KMS-11 (cell line): ENCODE results near the gene ITPR1.

Experiments used
- H2AFZ ChIP-seq: fragments of 200-600 bp; sonication (generic); 2 replicates; pipeline ENCODE4 v1.6.1; 2016; ENCODE audit warnings: antibody characterized with exemption, mixed run types, low read depth
- H3K27ac ChIP-seq: fragments of 200-600 bp; sonication (generic); 2 replicates; pipeline ENCODE4 v1.6.1; 2016; ENCODE audit warnings: mild to moderate bottlenecking, mixed run types
- H3K27me3 ChIP-seq: fragments of 200-600 bp; sonication (generic); 2 replicates; pipeline ENCODE4 v1.6.1; 2017; ENCODE audit warnings: mild to moderate bottlenecking, low read depth, mixed run types, moderate library complexity; ENCODE audit not compliant: insufficient read depth
- H3K36me3 ChIP-seq: fragments of 200-600 bp; sonication (generic); 2 replicates; pipeline ENCODE4 v1.6.1; 2017; ENCODE audit warnings: mild to moderate bottlenecking, mixed run types; ENCODE audit not compliant: insufficient read depth
- H3K4me1 ChIP-seq: fragments of 200-600 bp; sonication (generic); 2 replicates; pipeline ENCODE4 v1.6.1; 2016; ENCODE audit warnings: mild to moderate bottlenecking, low read depth, mixed run types; ENCODE audit not compliant: poor library complexity, severe bottlenecking
- H3K4me2 ChIP-seq: fragments of 200-600 bp; sonication (generic); 2 replicates; pipeline ENCODE4 v1.7.0; 2016; ENCODE audit warnings: mild to moderate bottlenecking, mixed run types
- H3K4me3 ChIP-seq: fragments of 200-600 bp; sonication (generic); IDR thresholded peaks from 2 replicates; pipeline ENCODE4 v1.6.1; 2017; ENCODE audit warnings: low read depth, low read length, mixed read lengths; ENCODE audit not compliant: insufficient read depth
- H3K79me2 ChIP-seq: fragments of 200-600 bp; sonication (generic); 2 replicates; pipeline ENCODE4 v1.6.1; 2016; ENCODE audit warnings: low read depth, mixed run types; ENCODE audit not compliant: insufficient read depth
- H3K9ac ChIP-seq: fragments of 200-600 bp; sonication (generic); 2 replicates; pipeline ENCODE4 v1.6.1; 2016; ENCODE audit warnings: mild to moderate bottlenecking, mixed run types
- H4K20me1 ChIP-seq: fragments of 200-600 bp; sonication (generic); 2 replicates; pipeline ENCODE4 v1.6.1; 2016; ENCODE audit warnings: mild to moderate bottlenecking, mixed run types; ENCODE audit not compliant: insufficient read depth
- CTCF ChIP-seq: fragments of 200-600 bp; sonication (generic); conservative IDR thresholded peaks from 2 replicates; pipeline ENCODE4 v1.6.1; 2017; ENCODE audit warnings: low read depth, mild to moderate bottlenecking, antibody characterized with exemption, low read length, moderate library complexity, mixed read lengths

Gene ITPR1

GRCh38 chr3:4660936-4661335, 167.8 kb downstream of the ITPR1 start:
- no peak overlapping the region for H3K9ac ChIP-seq
- H4K20me1 ChIP-seq: no peaks in the 10 kb centered on the region
- no peak overlapping the region for H3K27ac ChIP-seq
- no peak overlapping the region for H2AFZ ChIP-seq
- H3K4me1 ChIP-seq: no peaks in the 10 kb centered on the region
- H3K79me2 ChIP-seq: no peaks in the 10 kb centered on the region
- H3K36me3 ChIP-seq: no peaks in the 10 kb centered on the region
- H3K4me2 ChIP-seq: no peak overlapping the region
- TF ChIP-seq CTCF: no peak
- H3K4me3 ChIP-seq: no peak overlapping the region
- no peaks in the 10 kb centered on the region for H3K27me3 ChIP-seq

GRCh38 chr3:4664412-4664811, 171.3 kb downstream of the ITPR1 start:
- Histone ChIP-seq H3K4me3 (no peak overlapping the region), H4K20me1 (no peaks in the 10 kb centered on the region), H3K27me3 (no peaks in the 10 kb centered on the region), H3K27ac (no peak overlapping the region), H3K4me1 (no peaks in the 10 kb centered on the region), H3K4me2 (no peak overlapping the region), H3K79me2 (no peaks in the 10 kb centered on the region), H3K9ac (no peak overlapping the region), H3K36me3 (no peaks in the 10 kb centered on the region), H2AFZ (no peak overlapping the region)
- TF ChIP-seq CTCF: no peak

GRCh38 chr3:4665197-4665596, 172.0 kb downstream of the ITPR1 start:
- no peak for TF ChIP-seq CTCF
- Histone ChIP-seq H3K9ac (no peak overlapping the region), H3K27me3 (no peaks in the 10 kb centered on the region), H3K79me2 (no peaks in the 10 kb centered on the region), H2AFZ (no peak overlapping the region), H4K20me1 (no peaks in the 10 kb centered on the region), H3K4me3 (no peak overlapping the region), H3K4me1 (no peaks in the 10 kb centered on the region), H3K36me3 (no peaks in the 10 kb centered on the region), H3K27ac (no peak overlapping the region), H3K4me2 (no peak overlapping the region)

GRCh38 chr3:4666071-4666470, 172.9 kb downstream of the ITPR1 start:
- Histone ChIP-seq H3K36me3 (no peaks in the 10 kb centered on the region), H3K4me1 (no peaks in the 10 kb centered on the region), H3K79me2 (no peaks in the 10 kb centered on the region), H3K27me3 (no peaks in the 10 kb centered on the region), H3K4me3 (no peak overlapping the region), H2AFZ (no peak overlapping the region), H3K9ac (no peak overlapping the region), H3K4me2 (no peak overlapping the region), H4K20me1 (no peaks in the 10 kb centered on the region), H3K27ac (no peak overlapping the region)
- no peak for TF ChIP-seq CTCF

GRCh38 chr3:4670352-4670751, 177.2 kb downstream of the ITPR1 start:
- no peaks in the 10 kb centered on the region for H4K20me1 ChIP-seq
- no peak overlapping the region for H3K9ac ChIP-seq
- H2AFZ ChIP-seq: no peak overlapping the region
- H3K36me3 ChIP-seq: no peaks in the 10 kb centered on the region
- H3K4me2 ChIP-seq: no peak overlapping the region
- H3K27me3 ChIP-seq: no peaks in the 10 kb centered on the region
- H3K79me2 ChIP-seq: no peaks in the 10 kb centered on the region
- H3K4me3 ChIP-seq: no peak overlapping the region
- no peak; the same call in 1 of the 2 replicates for TF ChIP-seq CTCF
- no peak overlapping the region for H3K27ac ChIP-seq
- H3K4me1 ChIP-seq: no peaks in the 10 kb centered on the region
